Measurements from ENCODE around the gene RYR1.
A peak's percentile ranks its signal among the peaks of the same experiment; 100 is the strongest.
"Not testable (repeated sequence)": the region's sequence is repeated elsewhere in the genome, so short reads cannot be mapped to it uniquely, and the experiment has no call there.

RYR1 gene

DNA sequence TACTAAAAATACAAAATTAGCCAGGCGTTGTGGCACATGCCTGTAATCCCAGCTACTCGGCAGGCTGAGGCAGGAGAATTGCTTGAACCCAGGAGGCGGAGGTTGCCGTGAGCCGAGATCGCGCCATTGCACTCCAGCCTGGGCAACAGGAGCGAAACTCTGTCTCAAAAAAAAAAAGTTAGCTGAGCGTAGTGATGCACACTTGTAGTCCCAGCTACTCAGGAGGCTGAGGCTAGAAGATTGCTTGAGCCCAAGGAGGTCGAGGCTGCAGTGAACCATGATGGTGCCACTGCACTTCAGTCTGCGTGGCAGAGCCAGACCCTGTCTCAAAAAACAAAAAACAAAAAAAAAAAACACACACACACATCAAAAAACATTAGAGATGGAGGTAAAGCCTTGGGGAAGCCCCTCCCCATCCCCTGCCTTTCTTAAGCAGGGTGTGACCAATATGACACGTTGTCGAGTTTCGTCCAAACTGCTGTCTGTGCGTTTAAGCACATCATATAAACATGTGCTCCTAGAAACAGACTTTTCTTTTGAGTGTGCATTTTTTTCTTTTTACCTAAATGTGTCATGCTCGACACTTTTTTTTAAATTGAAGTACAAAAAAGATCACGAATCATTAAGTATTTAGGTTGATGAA is 6.3 kb upstream of the RYR1 start:
- DNase-seq (ENCODE audit: low spot score) = not testable (repeated sequence)

DNA sequence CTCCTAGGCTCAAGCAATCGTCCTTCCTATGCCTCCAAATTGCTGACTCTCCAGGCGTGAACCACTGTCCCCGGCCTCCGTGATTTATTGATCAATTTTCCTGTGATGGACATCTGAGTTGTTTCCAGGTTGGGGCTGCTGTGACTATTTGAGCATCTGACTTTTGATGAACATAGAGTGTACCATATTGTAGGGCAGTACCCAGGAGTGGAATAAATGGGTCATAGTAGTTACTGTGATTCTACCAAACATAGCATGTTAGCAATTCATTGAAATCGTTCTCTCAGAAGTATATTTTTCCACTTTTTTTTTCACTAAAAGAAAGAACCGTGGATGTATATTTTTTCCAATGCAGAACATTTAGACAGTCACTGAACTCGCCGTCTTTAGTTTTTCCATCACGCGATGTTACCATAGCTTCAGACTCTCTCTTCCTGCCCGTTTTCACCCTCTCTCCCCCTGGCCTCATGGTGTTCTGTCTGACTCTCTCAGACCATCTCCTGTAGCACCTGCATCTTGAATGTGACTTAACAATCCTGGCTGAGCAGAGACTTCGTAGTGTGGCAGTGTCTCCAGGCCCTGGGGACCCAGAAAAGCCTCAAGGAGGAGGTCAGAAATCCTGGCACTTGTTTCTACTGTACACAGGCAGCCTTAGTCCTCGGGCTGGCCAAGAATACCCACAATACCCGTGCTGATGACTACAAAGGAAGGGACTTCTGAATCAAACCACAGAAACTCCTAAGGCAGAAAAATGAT is 4.3 kb upstream of the RYR1 start:
- no peak for DNase-seq (ENCODE audit: low spot score)

DNA sequence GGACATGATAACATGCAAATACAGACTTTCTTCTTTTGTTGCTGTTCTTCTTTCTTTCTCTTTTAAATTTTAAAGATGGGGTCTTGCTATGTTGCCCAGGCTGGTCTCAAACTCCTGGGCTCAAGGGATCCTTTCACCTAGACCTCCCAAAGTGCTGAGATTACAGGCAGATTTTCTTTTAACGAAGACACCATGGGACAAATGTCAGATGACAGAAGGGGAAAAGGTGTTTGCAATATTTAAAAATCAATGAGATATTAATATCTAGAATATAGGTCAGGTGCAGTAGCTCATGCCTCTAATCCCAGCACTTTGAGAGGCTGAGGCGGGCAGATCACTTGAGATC is 3.7 kb upstream of the RYR1 start:
- DNase-seq (ENCODE audit: low spot score) = no peak

DNA sequence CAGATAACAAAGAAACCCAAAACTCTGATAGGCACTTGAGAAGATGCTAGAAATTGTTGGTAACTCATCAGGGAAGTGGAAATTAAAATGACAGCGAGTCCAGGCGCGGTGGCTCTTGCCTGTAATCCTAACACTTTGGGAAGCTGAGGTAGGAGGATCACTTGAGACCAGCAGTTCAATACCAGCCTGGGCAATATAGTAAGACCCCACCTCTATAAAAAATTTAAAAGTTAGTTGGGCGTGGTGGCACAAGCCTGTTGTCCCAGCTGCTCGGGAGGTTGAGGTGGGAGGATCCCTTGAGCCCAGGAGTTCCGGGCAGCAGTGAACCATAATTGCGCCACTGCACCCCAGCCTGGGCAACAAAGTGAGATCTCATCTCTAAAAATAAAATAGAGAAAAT is 2.6 kb upstream of the RYR1 start:
- no peak for DNase-seq (ENCODE audit: low spot score)

DNA sequence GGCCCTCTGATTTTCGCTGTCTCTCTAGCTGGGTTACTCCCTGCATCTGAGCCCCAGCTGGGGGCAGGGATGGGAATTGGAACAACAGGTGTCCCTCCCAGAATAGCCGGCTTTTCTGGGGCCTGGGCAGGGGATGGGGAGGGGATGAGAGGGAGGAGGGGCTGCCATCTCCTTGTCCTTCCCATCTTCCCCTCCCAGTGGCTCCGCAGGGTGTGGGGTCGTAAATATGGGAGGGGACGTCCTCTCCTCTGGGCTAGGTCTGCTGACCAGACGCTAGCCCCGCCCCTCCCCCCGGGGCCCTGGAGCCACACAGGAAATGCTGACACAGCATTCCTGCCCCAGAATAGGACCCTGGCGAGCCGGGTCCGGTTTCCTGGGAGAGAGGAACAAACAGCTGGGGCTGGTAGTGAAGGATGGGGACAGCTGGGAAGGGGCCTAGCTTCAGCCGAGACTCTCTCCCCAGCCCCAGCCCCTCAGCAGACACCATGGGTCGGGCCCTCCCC is 1.1 kb downstream of the RYR1 start:
- DNase-seq (ENCODE audit: low spot score) = peak; percentile 8

DNA sequence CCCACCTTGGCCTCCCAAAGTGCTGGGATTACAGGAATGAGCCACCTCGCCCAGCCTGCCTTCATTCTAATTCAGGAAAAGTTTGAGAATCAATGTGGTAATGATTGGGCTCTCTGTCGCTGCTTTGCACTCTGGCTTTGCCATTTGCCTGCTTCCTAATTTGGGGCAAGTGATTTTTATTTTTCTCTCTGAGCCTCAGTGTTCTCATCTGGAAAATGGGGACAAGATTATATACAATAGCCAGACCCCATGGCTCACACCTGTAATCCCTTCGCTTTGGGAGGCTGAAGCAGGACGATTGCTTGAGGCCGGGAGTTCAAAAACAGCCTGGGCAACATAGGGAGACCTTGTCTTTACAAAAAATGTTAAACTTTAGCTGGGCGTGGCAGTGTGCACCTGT is 3.8 kb downstream of the RYR1 start:
- no peak for DNase-seq (ENCODE audit: low spot score)

DNA sequence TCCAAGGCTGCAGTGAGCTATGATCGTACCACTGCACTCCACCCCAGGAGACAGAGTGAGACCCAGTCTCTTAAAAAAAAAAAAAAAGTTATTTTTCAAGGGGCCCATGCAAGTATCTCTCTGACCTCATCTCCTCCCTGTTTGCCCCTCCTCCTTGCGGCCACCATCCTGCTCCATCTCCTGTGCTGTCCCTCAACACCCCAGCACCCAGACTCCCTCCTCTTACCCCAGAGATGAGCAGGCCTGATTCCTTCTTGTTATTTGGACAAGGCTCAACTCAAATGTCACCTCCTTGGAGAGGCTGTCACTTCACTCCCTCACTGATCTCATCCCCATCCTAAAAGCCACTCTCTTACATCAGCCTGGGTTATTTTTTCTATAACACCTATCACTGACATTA is 4.4 kb downstream of the RYR1 start:
- no peak for DNase-seq (ENCODE audit: low spot score)

DNA sequence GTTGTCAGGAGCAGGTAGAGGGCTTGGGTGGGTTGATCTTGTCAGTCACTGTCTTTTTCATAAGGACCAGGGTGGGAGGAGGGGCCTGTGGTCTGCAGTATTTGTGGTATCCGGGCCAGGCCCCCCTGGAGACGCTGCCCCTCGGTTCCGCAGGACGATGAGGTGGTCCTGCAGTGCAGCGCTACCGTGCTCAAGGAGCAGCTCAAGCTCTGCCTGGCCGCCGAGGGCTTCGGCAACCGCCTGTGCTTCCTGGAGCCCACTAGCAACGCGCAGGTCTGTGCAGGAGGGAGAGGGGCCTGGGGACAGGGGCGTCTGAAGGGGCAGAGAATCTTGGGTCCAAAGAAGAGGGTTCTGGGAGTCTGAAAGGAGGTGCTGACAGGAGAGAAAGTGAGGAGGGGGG is 7.1 kb downstream of the RYR1 start:
- DNase-seq (ENCODE audit: low spot score) = no peak

DNA sequence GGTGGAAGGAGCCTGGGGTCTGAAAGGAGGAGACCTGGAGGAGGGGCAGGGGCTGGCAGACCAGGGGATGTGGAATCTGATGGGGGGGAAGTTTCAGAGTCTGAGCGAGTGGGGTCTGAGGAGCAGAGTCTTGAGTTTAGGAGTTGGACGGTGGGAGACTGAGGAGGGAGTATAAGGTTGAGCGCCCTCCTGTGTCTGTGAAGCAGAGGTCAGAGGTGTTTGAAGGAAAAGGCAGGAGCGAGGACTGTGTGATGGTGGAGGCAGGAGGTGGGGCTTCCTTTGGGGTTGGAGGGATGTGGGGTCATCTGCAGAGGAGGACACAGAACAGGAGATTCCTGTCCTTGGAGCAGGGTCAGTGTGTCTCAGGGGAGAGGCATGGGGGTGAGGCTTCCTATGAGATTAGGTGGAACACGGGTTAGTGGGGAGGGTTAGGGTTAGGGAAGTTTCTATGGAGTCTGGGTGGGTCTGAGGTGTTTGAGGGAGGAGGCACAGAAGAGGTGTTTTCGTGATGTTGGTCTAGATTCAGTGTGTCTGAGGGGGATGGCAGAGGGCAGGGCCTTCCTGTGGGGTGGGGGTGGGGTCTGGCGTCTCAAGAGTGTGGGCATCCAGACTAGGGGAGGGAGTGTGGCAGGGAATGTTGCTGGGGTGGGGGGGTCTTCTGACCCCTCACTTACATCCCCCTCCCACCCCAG is 8.3 kb downstream of the RYR1 start:
- no peak for DNase-seq (ENCODE audit: low spot score)

DNA sequence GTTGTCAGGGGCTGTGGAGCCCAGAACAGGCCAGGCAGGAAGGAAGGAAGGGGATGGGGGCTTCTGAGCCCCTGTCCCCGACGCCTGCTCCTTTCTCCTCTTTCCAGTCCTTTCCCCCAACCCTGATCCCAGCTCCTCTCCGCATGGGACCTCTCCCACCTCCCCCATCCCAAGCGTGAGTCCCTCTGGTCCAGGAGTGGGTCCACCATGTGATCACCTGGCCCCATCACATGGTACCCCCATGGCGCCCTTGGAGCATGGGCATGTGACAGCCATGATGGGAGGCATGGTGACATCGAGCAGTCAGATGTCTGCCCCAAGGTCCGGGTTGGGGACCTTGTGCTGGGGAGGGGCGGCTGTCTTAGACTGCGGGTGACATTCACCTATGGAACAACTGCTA is 9.2 kb downstream of the RYR1 start:
- DNase-seq (ENCODE audit: low spot score) = no peak

DNA sequence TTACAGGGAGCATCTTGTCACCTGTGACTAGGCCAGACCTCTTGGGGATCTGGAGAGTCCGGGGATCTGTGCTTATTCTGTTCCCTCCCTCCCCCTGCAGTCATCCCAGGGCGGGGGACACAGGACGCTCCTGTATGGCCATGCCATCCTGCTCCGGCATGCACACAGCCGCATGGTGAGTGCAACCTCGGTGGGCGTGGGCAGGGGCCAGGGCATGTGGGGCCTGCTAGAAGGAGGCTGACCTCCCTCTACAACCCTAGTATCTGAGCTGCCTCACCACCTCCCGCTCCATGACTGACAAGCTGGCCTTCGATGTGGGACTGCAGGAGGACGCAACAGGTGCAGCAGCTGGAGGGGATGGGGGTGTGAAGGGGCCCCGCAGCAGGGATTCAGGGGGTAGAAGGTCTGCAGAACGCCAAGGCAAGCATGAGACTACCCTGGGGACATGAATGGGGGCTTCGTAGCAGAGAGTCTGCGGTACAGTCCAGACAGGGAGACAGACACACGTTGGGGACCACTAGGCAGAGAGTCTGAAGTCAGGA is 10.0 kb downstream of the RYR1 start:
- no peak for DNase-seq (ENCODE audit: low spot score)

DNA sequence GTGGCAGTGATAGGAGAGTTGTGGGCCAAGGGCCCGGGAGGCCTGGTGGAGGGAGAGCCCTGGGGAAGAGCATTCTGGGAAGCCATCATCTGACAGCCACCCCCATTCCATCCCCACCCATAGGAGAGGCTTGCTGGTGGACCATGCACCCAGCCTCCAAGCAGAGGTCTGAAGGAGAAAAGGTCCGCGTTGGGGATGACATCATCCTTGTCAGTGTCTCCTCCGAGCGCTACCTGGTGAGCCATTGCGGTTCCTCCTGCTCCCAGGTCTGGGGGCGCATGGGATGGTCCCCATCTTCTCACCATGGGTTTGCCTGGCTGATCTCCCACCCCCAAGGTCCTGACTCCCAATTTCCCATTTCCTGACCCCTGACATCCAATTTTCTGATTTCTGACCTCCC is 10.5 kb downstream of the RYR1 start:
- DNase-seq (ENCODE audit: low spot score) = no peak

DNA sequence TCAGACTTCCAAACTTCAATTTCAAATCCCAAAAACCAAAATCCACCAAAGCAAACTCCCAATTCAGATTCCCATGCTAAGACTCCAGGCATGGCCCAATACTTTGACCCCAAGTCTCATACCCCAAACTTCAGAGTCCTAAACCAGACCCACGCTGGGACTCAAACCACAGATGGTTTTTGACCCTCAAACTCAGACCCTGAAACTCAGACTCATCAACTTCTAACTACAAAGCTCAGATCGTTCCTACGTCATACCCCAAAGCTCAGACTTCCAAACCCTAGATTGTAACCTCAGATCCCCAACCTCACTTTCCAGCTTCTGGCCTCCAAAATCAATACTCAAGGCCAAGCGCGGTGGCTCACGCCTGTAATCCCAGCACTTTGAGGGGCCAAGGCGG is 11.9 kb downstream of the RYR1 start:
- DNase-seq (ENCODE audit: low spot score) = no peak

DNA sequence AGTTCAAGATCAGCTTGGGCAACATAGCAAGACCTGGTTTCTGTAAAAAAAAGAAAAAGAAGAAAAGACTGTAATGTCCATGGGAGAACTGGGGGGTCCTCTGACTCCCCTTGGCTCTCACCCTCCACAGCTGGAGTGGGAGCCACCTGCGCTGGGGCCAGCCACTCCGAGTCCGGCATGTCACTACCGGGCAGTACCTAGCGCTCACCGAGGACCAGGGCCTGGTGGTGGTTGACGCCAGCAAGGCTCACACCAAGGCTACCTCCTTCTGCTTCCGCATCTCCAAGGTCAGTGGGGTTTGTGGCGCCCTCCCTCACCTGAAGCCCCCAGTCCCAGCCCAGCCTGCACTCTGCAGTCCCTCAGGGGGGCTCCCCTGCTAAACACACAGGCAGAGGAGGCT is 14.7 kb downstream of the RYR1 start:
- DNase-seq (ENCODE audit: low spot score) = no peak

DNA sequence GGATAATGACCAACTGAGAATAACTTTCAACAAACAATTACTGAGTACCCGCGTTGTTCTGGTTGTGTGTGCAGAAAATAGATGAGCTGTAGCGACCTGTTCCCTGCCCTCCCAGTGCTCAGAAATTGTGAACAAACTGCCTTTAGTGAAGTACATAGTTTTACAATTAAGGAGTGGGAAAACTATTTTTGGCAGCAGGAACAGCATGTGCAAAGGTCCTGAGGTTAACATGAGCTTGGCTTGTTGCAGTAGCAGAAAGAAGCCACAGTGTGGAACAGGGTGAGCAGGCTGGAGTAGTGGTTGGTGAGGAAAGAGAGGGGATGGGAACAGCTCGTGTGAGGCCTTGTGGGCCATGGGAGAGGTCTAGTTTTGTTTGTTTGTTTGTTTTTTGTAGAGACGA is 16.0 kb downstream of the RYR1 start:
- no peak for DNase-seq (ENCODE audit: low spot score)

DNA sequence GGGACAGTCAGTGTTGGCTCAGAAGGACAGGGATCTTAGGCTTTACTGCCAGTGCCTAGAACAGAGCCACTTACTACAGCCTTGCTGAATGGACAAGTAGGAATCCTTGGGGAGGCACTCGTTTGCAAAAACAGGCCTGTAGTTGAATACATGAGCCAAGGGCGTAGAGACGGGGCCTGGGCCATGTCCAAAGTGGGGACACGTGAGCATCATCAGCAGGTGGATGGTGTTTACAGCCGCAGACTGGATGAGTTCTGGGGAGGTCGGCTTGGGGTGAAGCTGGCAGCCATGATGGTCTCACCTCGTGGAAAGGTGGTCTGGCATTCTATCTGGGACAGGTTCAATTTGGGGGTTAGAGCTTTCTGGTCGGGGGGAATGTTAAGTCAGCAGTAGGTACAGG is 17.5 kb downstream of the RYR1 start:
- no peak for DNase-seq (ENCODE audit: low spot score)

DNA sequence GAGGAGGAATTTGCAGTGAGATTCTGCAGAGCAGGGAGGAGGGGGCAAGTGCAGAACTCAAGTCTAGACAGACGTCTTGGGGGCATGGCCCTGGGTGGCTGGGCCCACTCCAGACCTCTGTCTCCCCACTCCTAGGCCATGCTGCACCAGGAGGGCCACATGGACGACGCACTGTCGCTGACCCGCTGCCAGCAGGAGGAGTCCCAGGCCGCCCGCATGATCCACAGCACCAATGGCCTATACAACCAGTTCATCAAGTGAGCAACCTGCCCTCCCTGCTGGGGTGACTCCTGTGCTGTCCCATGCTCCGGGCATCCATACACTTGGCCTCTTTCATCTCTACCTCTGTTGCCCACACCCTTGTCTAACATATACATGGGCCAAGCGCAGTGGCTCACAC is 18.1 kb downstream of the RYR1 start:
- no peak for DNase-seq (ENCODE audit: low spot score)

DNA sequence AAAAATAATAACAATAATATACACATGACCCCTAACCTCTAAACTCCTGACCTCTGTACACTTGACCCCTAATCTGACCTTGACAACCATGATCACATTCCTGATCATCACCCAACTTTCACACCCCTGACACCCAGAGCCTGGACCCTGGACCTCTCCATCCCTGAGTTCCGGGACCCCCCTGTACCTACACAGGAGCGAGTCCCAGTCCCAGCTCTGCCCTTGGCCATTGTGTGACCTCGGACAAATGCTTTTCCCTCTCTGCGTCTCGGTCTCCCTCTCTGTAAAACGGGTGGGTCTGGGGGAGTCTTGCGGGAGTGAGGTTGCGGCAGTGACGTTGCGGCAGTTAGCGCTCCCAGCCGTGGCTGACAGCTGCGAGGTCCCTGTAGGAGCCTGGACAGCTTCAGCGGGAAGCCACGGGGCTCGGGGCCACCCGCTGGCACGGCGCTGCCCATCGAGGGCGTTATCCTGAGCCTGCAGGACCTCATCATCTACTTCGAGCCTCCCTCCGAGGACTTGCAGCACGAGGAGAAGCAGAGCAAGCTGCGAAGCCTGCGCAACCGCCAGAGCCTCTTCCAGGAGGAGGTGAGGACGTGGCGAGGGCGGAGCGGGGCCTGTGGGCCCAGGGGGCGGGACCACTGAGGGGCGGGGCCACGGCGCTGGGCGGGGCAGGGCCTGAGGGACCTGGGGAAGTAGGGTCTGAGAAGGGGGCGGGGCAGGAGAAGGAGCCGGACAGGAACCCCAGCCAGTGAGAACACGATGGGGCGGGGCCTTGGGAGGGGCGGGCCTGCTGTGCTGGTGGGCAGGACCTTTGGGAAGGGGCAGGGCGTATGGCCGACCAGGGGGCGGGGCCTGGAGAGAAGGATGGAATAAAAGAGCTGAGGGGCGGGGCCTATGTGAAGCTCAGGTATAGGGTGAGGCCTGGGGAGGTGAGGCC is 19.2 kb downstream of the RYR1 start:
- no peak for DNase-seq (ENCODE audit: low spot score)

DNA sequence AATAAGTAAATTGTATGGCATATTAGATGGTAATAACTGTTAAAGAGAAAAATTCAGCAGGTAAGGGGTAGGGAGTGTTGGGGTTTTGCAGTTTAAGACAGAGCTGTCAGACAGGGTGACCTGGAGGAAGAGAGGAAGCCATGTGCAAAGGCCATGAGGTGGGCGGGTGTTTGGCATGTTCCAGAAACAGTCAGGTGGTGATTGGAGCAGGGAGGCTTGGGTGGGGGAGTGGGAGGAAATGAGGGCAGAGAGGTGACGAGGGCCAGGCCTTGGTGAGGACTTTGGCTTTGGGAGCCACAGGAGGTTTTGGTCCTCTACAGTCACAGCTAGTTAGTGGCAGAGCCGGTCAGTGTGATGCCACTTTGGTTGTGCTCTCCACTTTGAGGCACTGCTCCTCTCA is 20.1 kb downstream of the RYR1 start:
- DNase-seq (ENCODE audit: low spot score) = no peak

DNA sequence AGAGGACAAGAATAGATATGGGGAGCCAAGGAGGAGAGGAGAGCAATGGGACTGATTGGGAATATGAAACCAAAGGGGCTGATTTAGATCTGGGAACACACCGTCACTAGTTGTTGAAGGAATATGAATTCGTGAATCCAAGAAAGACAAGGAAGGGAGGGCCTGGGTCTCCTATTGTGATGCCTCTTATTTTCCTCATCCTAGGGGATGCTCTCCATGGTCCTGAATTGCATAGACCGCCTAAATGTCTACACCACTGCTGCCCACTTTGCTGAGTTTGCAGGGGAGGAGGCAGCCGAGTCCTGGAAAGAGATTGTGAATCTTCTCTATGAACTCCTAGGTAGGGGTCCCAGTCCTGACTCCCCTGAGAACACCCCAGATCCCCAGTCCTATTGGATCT is 21.5 kb downstream of the RYR1 start:
- no peak for DNase-seq (ENCODE audit: low spot score)

DNA sequence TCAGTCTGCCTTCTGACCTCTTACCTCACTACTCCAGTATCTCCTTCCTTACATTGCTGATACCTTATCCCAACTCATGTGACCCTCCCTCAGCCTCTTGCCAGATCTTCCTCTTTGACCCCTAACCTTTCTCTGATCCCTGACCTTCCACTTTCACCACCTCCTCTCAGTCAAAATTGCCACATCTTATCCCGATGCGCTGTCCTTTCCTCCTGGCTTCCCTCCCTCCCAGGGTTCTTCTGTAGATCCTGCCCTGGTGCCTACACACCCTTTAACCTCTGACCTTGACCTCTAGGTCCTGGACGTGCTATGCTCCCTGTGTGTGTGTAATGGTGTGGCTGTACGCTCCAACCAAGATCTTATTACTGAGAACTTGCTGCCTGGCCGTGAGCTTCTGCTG is 23.7 kb downstream of the RYR1 start:
- no peak for DNase-seq (ENCODE audit: low spot score)
